ENCODE measurements around the gene UNC13C.

The UNC13C gene

DNA sequence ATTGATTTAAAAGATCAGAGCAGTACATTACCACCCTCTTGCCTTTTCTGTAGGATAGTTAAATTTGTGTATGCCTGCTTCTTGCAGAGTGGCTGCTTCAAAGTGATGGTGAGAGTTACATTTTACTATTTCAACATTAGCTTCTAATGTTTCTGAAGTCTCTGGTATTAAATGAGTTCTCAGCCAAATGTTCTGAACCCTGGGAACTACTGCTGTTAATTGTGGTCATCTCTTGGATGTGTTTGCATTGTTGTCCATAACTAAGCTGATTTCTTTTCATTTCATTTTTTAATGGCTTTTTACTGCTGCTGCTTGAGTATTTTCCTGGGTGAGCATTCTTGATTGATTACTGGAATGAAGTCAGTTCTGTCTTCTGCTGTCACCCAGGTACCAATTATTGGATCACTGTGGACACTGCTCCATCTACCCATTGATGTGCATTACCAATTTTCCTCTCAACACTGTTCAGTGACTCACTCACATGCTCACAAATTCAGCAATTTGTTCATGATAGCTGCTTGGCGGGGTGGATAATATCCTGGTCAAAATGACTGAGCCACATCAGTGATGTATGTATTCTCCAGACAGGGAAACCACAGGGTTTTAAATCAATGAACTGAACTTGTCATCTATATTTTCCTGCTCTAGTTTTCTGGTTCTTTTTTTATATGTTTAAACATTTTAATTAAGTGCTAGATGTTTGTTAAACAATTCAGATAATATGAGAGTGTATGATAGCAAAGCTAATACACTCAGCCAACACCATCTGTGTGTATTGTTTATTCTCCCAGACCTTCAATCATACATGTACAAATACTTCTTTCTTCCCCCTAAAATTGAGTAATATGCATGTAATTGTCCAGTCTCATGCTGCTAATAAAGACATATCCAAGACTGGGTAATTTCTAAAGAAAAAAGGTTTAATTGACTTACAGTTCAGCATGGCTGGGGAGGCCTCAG lies 630.9 kb downstream of the UNC13C start:
- DNase-seq (ENCODE audit: insufficient read length, low spot score): no peak
- FAIRE-seq: no peak

DNA sequence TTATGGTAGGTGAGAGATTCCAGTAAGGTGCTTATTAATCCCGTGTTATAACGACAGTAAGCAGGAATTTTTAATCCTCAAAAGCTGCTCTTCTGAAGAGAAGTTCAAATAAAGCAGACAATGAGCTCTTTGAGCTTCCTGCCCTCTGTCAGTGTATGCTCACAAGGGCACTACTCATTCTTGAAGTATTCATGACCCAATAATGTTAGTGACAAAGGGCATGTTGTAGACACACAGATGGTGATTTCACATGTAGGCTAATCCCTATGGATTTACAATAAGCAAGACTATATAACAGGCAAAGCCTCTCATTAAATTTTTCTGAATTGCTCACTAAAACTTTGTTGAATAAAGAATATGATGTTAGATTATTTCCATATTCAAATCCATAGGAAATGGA lies 639.9 kb downstream of the UNC13C start:
- DNase-seq (ENCODE audit: insufficient read length, low spot score) (no peak), FAIRE-seq (no peak)

DNA sequence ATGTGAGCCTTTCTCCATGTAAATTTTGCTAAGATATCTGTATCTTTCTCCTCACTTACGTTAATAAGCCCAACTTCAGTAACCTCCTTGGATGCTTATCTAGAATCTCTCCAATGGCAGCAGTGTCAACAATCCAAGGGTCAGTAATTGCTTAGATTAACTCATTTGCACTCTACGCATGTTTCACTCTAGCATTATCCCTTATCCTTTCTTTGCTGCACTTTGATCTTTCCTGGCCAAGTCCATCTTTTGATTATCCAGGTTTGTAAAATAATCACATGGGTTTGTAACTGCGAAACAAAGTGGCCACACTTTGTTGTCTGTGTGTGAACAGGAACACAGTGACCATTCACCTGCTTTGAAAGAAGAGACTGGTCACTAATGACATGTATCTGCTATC lies 640.9 kb downstream of the UNC13C start:
- no peak for FAIRE-seq
- DNase-seq (ENCODE audit: insufficient read length, low spot score): no peak

DNA sequence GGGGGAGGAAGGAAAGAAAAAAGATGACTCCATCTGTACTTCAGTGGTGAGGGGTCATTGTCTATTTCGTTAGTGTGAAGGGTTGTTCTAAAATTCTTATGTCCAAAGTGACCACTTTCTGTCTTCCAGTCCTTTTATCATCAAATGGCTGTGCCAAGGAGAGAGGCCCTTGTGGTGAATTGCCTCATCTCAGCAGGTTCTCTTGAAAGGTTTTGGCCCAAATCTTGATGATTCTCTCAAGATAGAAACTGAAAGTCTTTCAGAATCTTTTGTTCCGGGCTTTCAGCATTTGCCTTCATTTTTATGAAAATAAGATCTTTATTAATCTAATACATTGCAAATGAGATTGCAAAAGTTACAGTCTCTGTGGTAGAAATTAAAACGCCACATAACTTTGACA lies 642.7 kb downstream of the UNC13C start:
- FAIRE-seq (no peak), DNase-seq (ENCODE audit: insufficient read length, low spot score) (no peak)

DNA sequence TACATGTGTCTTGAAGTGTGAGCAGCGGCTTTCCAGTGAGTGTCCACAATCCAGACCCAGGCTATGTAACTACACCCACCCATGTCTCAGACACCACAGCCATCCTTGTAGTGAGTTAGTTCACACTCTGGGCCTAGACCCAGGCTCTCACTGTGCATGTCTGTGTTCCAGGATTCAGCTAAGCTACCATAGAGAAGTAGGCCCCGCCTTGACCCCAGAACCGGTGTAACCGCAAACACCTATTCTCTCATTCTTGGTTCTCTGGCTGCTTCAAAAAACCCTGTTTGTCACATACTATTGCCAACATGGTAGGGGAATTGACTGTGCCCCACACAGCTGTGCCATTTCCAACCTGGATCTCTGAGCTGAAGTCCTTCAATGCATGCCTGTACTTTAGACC lies 657.9 kb downstream of the UNC13C start:
- FAIRE-seq (no peak), DNase-seq (ENCODE audit: insufficient read length, low spot score) (no peak)

DNA sequence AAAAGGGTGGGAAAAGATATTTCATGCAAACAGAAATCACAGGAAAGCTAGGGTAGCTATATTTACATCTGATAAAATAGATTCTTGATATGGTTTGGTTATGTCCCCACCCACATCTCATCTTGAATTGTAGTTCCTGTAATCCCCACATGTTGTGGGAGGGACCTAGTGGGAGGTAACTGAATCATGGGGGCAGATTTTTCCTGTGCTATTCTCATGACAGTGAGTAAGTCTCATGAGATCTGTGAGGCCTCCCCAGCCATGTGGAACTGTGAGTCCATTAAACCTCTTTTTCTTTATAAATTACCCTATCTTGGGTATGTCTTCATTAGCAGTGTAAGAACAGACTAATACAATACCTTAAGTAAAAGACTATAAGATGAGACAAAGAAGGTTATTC lies 660.4 kb downstream of the UNC13C start:
- no peak for FAIRE-seq
- no peak for DNase-seq (ENCODE audit: insufficient read length, low spot score)

DNA sequence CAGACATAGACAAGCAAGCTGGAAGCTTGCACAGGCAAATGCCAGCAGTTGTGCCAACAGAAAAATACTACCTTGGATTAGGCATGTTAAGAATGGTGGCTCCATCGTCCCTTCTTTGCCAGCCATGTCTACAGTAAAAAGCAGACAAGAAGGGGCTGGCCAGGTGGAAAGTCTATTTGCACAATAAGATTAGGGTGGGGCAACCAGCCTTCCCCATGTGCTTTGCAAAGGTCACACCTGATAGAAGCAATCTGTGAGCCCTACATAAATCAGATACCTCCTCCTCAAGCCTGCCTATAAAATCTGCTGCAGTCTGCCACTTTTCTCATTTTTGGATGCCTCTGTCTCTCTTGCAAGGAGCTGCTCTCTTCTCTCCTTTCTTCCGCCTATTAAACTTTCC lies 662.6 kb downstream of the UNC13C start:
- FAIRE-seq (no peak), DNase-seq (ENCODE audit: insufficient read length, low spot score) (no peak)

DNA sequence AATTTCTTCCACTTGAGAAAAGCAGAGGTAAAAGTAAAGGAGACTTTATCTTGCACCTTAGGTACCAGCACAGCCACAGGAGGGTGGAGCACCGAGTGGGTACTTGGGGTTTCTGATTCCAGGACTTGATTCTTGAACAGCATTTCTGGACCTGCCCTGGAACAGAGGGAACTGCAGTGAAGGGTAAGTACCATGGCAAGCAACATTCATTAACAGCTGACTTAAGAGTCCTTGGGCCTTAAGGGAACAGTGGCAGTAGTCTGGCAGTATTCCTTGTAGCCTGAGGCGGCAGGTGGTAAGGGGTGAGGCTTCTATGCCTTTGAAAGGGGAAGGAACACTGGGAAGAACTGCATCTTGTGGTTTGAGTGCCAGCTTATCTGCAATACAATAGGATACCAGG lies 666.6 kb downstream of the UNC13C start:
- FAIRE-seq (no peak), DNase-seq (ENCODE audit: insufficient read length, low spot score) (no peak)

DNA sequence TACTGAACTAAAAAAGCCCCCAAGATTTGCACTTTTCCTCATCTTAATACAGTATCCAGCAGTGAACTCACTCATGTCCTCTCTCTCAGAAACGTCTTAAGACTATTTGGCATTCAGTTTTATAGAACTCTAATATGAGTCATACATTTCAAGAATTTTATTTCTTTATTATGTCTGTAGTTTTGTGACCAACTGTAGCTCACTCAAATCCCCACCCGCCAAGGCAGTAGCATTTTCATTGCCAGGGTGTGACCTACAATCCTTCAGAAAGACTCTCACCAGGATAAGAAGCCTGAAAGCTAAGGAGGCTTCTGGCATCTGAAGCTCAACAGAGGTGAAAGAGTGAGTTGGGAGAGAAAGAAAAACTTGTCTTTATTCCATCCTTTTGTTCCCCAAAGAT lies 681.4 kb downstream of the UNC13C start:
- no peak for FAIRE-seq
- no peak for DNase-seq (ENCODE audit: insufficient read length, low spot score)

DNA sequence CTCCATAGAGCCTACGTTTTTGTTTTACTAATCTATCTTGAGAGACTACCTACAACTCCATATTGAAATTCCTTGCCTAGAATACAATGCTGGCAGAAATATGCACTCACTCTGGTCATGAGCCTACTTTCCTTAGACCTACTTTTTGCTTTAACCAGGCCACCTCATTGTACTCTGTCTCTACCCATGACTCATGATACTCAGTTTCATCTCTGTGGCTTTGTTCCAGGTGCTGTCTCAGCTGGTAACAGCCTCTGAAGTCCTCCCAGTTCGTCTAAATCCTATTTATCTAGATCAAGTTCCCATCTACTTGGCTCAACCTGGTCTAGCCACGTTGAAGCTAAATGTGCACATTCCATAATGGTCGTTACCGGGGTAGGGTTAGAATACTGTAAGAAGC lies 682.1 kb downstream of the UNC13C start:
- FAIRE-seq: no peak
- DNase-seq (ENCODE audit: insufficient read length, low spot score): no peak

DNA sequence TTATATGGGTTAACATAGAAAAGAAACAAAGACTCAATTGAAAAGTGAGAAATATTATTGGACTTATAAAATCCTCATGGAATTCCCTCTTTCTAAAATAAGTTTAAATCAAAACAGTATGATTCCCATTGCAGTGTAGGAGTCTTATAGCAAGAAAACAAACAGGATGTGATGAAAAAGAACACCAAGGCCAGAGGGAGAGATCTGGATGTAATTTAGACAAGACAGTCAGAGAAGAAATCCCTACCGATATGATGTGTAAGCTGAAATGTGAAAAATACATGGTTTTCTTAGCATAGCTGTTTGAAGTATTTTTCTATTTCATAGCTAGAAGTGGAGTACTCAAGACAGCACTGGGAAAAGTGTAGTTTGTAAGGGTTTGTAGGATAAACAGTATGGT lies 697.0 kb downstream of the UNC13C start:
- DNase-seq (ENCODE audit: insufficient read length, low spot score): no peak
- no peak for FAIRE-seq

DNA sequence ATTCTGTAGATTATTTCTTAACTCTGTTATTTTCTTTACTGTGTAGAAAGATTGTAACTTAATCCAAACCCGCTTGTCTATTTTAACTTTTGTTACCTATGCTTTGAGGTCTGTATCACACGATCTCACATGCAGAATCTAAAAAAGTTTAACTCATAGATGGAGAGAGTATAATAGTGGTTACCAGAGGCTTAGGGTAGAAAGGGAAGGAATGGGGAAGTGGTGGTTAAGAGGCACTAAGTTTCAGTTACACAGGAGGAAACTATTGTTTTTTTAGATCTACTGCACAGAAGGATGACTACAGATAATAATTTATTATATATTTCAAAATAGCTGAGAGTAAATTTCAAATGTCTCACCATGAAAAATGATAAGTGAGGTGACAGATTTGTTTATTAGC lies 703.3 kb downstream of the UNC13C start:
- FAIRE-seq (no peak), DNase-seq (ENCODE audit: insufficient read length, low spot score) (no peak)

Data from GM19239 (cell line).